GM21447 (cell line): Measurements from ENCODE around the gene ANKRD13D.

Source experiments
- ATAC-seq: cut with Tn5 transposase; IDR thresholded peaks from one replicate; pipeline ENCODE4 v1.9.1; 2021; ENCODE audit not compliant: unreplicated experiment

Gene ANKRD13D

GRCh38 chr11:67273260-67273990, 15.7 kb upstream of the ANKRD13D start:
- ATAC-seq: no peak

- no peak for ATAC-seq
Measured at GRCh38 chr11:67274768-67275605, 14.1 kb upstream of the ANKRD13D start.

- ATAC-seq: no peak
Measured at GRCh38 chr11:67275606-67276409, 13.3 kb upstream of the ANKRD13D start.

DNA sequence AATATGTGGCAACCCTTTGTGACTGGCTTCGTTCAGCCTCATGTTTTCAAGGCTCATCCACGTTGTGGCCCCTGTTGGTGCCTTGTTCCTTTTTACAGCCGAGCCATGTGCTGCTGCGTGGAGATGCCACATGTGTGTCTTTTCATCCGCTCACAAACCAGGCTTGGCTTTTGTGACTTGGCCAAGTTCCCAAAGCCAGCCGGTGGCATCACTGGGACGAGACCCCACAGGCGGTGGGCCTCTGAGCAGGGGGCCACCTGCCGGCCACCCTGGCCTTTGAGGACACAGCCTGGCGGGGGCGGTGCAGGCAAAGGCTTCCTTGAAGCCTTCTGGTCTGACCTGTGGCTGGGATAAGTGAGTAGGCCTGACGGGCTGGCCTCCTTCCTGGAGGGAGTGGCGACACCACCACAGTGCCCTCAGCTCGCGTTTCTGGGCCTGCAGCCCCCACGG, 12.3 kb upstream of the ANKRD13D start:
- peak; percentile 27 for ATAC-seq

DNA sequence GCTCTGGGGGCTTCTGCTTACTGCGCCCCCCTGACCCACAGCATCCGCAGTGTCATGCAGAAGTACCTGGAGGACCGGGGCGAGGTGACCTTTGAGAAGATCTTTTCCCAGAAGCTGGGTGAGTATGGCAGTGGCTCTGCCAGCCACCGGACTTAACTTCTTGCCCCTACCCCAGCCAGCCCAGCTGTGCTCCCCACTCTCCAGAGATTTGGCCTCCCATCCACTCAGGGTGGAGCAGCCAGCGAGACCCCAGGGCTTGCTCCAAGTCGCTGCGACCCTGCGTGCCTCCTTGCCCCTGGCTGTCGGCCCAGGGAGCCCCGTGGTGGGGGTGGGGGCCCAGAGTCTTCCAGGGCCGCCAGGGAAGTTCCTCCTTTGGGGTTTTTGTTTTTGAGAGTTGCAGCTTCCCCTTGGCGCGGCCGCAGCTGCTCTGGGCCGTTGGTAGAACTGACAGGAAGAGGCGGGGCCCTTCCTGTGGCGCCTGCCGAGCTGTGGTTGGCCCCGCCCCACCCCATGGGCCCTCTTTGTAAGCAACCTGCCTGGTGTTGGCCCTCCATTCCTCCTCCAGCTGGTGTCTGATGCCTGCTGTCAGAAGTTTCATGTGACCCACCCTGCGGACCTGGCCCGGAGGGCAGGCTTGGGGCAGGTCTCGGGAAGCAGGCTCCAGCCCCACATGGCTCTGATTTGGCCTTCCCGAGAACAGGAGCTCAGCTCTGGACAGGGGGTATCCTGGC, 11.7 kb upstream of the ANKRD13D start:
- peak; percentile 63 for ATAC-seq

DNA sequence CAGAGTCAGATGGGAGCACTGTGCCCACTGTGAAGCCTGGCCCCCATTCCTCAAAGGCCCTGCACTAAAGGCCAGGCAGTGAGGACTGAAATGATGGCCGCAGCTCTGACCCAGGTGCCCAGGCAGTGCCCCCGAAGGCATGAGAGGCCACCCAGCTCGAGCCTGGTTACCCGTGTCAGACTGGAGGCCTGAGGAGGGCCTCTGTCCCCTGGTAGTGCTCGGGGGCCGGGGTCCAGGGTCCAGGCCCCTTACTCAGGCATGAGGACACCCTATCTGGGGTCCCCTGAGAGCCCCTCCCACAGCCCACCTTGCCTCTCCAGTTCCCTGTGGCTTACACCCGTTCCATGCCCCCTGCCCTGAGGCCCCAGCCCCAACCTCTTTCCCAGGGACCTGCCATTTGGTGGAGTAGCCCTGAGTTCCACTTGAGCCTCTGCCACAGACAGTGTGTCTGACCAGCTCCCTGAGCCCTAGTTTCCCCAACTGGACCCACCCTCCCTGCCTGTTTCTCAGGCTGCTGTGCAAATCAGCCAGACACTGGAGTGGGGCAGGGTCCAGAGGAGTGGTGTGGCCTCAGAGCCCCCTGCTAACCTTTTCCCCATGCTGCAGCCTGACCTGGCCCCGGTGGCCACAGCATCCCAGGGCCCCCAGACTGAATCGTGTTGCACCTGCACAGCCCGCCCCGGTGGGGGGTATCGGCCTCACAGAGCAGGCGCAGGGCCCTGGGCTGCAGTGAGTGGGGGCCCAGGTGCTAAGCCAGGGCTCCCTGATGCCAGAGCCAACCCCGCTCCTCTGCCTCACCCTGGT, 10.8 kb upstream of the ANKRD13D start:
- no peak for ATAC-seq

DNA sequence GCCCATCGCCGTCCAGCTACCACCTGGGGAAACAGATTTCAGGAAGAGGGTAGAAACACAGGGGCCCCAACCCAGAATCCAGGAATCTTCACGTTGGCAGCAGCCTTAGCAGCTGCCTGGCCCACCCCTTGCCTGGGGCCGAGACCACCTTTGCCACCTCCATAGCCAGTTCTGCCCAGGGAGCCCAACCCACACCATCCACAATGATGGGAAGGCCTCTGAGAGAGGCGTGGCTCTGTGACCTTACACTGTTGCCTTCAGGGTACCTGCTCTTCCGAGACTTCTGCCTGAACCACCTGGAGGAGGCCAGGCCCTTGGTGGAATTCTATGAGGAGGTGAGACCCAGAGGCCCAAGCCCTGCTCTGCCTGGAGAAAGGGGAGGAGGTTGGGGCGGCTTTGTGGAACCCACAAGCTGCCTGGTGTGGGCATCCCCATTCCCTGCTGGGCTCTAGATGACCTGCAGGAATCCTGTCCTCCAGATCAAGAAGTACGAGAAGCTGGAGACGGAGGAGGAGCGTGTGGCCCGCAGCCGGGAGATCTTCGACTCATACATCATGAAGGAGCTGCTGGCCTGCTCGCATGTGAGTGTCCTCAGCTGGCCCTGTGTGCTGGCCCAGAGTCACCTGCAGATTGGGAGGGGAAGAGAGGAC, 10.0 kb upstream of the ANKRD13D start:
- ATAC-seq: no peak

DNA sequence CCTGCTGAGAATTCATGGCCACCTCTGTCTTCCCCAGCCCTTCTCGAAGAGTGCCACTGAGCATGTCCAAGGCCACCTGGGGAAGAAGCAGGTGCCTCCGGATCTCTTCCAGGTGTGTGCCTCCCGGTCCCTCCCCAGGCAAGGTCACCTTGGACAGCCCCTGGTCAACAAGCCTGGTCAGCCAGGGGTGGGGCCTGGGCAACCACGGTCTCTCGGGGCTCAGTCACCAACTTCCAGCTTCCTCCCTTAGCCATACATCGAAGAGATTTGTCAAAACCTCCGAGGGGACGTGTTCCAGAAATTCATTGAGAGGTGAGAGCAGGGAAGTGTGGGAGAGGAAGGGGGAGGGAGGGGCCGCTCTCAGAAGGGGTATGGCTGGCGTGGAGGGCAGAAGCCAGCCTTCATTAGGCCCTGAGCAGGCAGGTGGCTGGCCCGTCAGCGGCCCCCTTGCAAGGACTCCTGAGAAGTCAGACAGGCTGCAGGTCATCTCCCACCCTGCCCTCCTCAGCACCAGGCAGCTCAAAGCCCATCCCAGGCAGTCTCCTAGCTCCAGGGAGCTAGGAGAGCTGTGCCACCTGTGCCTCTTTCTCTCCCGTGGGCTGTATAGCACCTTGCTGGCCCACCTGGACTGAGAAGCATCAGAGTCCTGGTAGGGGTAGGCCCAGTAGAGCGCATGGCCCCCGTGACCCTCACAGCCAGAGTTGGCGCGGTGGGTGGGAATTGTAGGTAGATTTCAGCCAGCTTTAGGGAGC, 9.3 kb upstream of the ANKRD13D start:
- ATAC-seq: no peak

DNA sequence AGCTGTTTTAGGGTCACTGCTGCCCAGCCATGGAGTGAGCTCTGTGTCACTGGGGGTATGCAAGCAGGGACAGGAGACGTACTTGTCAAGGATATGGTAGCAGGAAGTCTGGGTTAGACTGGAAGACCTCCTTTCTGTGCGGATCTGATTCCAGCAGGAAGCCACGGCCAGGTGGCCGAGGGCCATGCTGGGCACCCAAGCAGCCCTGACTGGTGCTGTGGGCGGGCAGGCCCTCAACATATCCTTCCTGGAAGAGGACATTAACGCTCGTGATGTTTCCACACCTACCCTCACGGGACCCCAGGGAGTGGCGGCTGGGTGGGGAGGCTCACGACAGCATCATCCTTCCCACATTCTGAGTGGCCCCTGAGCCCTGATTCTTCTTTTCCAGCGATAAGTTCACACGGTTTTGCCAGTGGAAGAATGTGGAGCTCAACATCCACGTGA, 8.7 kb upstream of the ANKRD13D start:
- no peak for ATAC-seq

DNA sequence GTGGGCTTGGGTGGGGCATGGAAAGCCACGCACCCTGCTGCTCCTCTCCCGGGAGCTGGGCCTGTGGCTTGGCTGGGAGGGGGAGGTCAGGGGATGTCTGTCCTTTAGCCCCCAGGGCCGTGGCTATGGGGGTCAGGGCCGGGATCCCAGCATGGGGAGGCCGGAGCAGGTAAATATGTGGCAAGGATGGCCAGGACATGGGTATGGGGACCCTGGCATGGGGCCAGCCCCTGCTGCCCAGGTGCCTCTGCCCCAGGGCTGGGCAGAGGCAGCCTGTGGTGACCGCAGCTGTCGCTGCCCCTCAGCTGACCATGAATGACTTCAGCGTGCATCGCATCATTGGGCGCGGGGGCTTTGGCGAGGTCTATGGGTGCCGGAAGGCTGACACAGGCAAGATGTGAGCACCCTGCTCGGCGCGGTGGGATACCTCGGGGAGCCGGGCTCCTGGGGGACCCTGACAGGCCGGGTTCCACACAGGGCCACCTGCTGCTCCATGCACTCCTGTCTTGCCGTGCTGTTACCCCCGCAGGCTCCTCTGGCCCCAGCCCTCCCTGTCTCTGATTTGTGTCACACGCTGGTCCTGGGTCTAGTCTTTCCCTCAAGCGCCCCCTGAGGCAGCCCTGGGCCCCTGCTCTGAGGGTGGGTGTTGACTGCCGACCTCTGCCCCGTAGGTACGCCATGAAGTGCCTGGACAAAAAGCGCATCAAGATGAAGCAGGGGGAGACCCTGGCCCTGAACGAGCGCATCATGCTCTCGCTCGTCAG, 8.1 kb upstream of the ANKRD13D start:
- no peak for ATAC-seq

GRCh38 chr11:67281552-67282150, 7.5 kb upstream of the ANKRD13D start:
- ATAC-seq: no peak

- no peak for ATAC-seq
Measured at GRCh38 chr11:67282155-67282875, 6.8 kb upstream of the ANKRD13D start.

DNA sequence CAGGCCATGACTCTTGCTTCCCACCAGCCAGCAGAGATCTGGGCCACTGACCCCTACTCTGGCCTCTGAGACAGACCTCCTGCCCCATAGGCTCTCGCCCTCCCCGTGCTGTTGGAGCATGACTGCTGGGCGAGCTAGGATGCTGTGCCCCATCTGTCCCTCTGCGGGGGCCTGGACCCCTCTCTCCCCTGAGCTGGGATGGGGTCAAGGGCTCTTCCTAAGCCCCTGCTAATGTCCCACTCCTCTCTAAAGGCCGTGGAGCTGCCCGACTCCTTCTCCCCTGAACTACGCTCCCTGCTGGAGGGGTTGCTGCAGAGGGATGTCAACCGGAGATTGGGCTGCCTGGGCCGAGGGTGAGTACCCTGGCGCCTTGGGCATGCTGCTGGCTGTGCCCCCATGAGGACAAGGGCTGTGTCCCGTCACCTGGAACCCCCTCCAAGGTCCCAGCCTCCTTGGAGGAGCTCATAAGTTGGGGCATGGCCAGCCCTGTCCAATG, 6.2 kb upstream of the ANKRD13D start:
- ATAC-seq: no peak

DNA sequence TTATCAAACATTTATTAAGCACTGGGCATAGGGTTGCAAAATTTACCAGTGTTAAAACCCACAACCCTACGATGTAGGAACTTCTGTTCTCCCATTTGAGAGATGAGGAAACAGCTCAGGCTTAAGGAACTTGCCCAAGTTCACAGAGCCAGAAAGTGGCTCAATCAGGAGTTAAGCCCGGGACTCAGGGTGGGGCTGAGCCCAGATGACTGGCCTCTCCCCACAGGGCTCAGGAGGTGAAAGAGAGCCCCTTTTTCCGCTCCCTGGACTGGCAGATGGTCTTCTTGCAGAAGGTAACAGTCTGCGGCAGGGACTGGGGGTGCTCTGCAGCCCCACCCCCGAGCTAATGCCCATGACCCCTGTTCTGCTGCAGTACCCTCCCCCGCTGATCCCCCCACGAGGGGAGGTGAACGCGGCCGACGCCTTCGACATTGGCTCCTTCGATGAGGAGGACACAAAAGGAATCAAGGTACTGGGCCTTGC, 5.6 kb upstream of the ANKRD13D start:
- no peak for ATAC-seq

GRCh38 chr11:67284811-67285540, 4.1 kb upstream of the ANKRD13D start:
- ATAC-seq: no peak
